Adrenal gland (tissue), 5 donors: ENCODE results near the gene ERCC6L2.

Experiments used
- CTCF ChIP-seq, 6 experiments: fragments of 450-650 bp in 4 of 6; fragments of 200-600 bp in 2 of 6; sonication (generic) in 1 of 6; IDR thresholded peaks; 1 replicate in 5 of 6; 2 replicates in 1 of 6; pipeline versions ENCODE4 v1.5.1 to v1.8.0; 2016 to 2021; ENCODE audit warnings: antibody characterized with exemption in 6 of 6, mild to moderate bottlenecking in 2 of 6, moderate library complexity in 1 of 6
- POLR2A ChIP-seq, 2 donors: fragments of 450-650 bp; IDR thresholded peaks; one replicate each; pipeline ENCODE4 v1.6.1; 2017; ENCODE audit warnings: antibody characterized with exemption in 2 of 2, mild to moderate bottlenecking in 2 of 2, moderate library complexity in 1 of 2
- donor health status: DM: no; HTN: no; CAD: no.

- TF ChIP-seq CTCF (IDR thresholded peaks at IDR 0.05) (no peak), POLR2A (IDR thresholded peaks at IDR 0.05) (no peak)
Measured at GRCh38 chr9:95993337-95993736, 117.8 kb downstream of the ERCC6L2 start.
